Natural killer cell (primary cell): ENCODE data around the gene LARGE1. TPM values are rescaled to one million over a fixed set of nuclear protein-coding genes. Genes with fewer than 3 reads are reported as not detected.

Source experiments
- ATAC-seq, 3 donors: fragments of 150-1000 bp in 2 of 3; fragments of 200-7000 bp in 1 of 3; cut with Tn5 transposase; 1 replicate in 1 of 3; 2 replicates in 2 of 3; pipeline ENCODE4 v1.10.0; 2021; ENCODE audit warnings: mild to moderate bottlenecking in 2 of 3, moderate library complexity in 2 of 3
- DNase-seq, 2 donors: peaks; one replicate each; pipeline versions ENCODE4 v3.0.0 to v3.0.0-alpha.2; 2013 to 2021; ENCODE audit warnings: mixed read lengths in 1 of 2
- H3K27ac ChIP-seq: one replicate; pipeline ENCODE4 v1.5.1; 2013; ENCODE audit warnings: mild to moderate bottlenecking, low read length
- H3K27me3 ChIP-seq: one replicate; pipeline ENCODE4 v1.6.1; 2013; ENCODE audit warnings: low read length; ENCODE audit not compliant: control insufficient read depth, insufficient read depth
- H3K36me3 ChIP-seq: one replicate; pipeline ENCODE4 v1.6.1; 2013; ENCODE audit warnings: low read length; ENCODE audit not compliant: control insufficient read depth, insufficient read depth
- H3K4me1 ChIP-seq: one replicate; pipeline ENCODE4 v1.6.1; 2013; ENCODE audit warnings: low read length; ENCODE audit not compliant: control insufficient read depth, insufficient read depth
- H3K4me3 ChIP-seq: one replicate; pipeline ENCODE4 v1.5.1; 2013; ENCODE audit warnings: low read length
- H3K9me3 ChIP-seq: one replicate; pipeline ENCODE4 v1.6.1; 2013; ENCODE audit warnings: low read length; ENCODE audit not compliant: control insufficient read depth, insufficient read depth
- H3K27ac Mint-ChIP-seq, 2 donors: one replicate each; pipeline ENCODE4 v1.8.0; 2022; ENCODE audit warnings: mild to moderate bottlenecking in 2 of 2, mixed read lengths in 2 of 2, moderate library complexity in 1 of 2
- H3K27me3 Mint-ChIP-seq, 2 donors: one replicate each; pipeline ENCODE4 v1.8.0; 2022; ENCODE audit warnings: low read depth in 2 of 2, mixed read lengths in 2 of 2
- H3K36me3 Mint-ChIP-seq: one replicate; pipeline ENCODE4 v1.8.0; 2022; ENCODE audit warnings: mixed read lengths
- H3K4me1 Mint-ChIP-seq, 2 donors: one replicate each; pipeline ENCODE4 v1.8.0; 2022; ENCODE audit warnings: mixed read lengths in 2 of 2
- H3K4me3 Mint-ChIP-seq: one replicate; pipeline ENCODE4 v1.8.0; 2022; ENCODE audit warnings: mild to moderate bottlenecking, moderate library complexity, mixed read lengths
- H3K9me3 Mint-ChIP-seq, 2 donors: one replicate each; pipeline ENCODE4 v1.8.0; 2022; ENCODE audit warnings: mixed read lengths in 2 of 2
- WGBS: methylation state at CpG from one replicate; pipeline ENCODE4 v1.1.7; 2013; ENCODE audit warnings: missing lambda C conversion rate; ENCODE audit not compliant: insufficient coverage; 5-methylcytosine and 5-hydroxymethylcytosine counted together
- intact Hi-C: fragments of 100-400 bp; cut with micrococcal nuclease; formaldehyde crosslinking; loops from one replicate; pipeline ENCODE4 v1.14.2; 2022
- total RNA-seq, 4 donors: library from RNA; stranded (reverse); fragments of 120-200 nt in 1 of 4; gene quantifications; one replicate each; pipeline versions ENCODE4 v1.2.3 to v1.2.4, GENCODE V29; 2013 to 2022
- TF ChIP-seq, protein P1 (sequence below): fragments of 200-600 bp; IDR thresholded peaks from one replicate; pipeline ENCODE4 v1.8.0; 2022; ENCODE audit warnings: antibody characterized with exemption

LARGE1 gene
- total RNA-seq, 3 donors from 2014 or later (not counting 1 experiment from before 2014, with no cell fraction given), result 2.6 to 11.6 (median 4.1) TPM

DNA sequence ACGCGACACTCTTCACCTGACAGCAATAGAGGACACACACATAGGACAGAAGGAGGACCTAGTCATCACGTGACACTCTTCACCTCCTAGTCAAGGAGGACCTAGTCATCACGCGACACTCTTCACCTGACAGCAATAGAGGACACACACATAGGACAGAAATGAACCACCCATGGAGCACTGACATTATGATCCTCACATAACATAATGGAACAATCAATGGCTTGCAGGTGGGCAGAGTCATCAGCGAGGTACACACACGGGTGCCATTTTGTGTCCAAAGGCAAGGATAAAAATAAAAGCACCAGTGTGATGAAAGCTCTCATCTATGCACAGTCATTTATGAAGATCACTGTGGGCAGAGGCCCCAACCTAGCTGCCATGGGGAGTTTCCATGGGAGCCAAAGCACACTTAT is 354.7 kb downstream of the LARGE1 start:
- no peaks in the 10 kb centered on the region for H3K36me3 Mint-ChIP-seq
- WGBS, result 90% methylated on average over 7 of the region's 7 CpGs
- no peak overlapping the region for H3K27ac ChIP-seq
- no peaks in the 10 kb centered on the region for H3K9me3 Mint-ChIP-seq
- no peak overlapping the region for H3K4me3 Mint-ChIP-seq
- no peaks in the 10 kb centered on the region for H3K27me3 ChIP-seq
- intact Hi-C loops, result no loop called here
- H3K4me3 ChIP-seq, result no peak overlapping the region
- H3K4me1 ChIP-seq, result peaks cover 40% of the 10 kb centered on the region
- peaks cover 4 to 12% of the 10 kb centered on the region in 2 donors for H3K4me1 Mint-ChIP-seq
- DNase-seq, result no peak
- no peaks in the 10 kb centered on the region for H3K27me3 Mint-ChIP-seq
- TF ChIP-seq, protein P1, sequence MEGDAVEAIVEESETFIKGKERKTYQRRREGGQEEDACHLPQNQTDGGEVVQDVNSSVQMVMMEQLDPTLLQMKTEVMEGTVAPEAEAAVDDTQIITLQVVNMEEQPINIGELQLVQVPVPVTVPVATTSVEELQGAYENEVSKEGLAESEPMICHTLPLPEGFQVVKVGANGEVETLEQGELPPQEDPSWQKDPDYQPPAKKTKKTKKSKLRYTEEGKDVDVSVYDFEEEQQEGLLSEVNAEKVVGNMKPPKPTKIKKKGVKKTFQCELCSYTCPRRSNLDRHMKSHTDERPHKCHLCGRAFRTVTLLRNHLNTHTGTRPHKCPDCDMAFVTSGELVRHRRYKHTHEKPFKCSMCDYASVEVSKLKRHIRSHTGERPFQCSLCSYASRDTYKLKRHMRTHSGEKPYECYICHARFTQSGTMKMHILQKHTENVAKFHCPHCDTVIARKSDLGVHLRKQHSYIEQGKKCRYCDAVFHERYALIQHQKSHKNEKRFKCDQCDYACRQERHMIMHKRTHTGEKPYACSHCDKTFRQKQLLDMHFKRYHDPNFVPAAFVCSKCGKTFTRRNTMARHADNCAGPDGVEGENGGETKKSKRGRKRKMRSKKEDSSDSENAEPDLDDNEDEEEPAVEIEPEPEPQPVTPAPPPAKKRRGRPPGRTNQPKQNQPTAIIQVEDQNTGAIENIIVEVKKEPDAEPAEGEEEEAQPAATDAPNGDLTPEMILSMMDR, result no peak
- ATAC-seq, result no peak
- H3K27ac Mint-ChIP-seq, result no peak overlapping the region
- H3K36me3 ChIP-seq, result no peaks in the 10 kb centered on the region
- no peaks in the 10 kb centered on the region for H3K9me3 ChIP-seq

DNA sequence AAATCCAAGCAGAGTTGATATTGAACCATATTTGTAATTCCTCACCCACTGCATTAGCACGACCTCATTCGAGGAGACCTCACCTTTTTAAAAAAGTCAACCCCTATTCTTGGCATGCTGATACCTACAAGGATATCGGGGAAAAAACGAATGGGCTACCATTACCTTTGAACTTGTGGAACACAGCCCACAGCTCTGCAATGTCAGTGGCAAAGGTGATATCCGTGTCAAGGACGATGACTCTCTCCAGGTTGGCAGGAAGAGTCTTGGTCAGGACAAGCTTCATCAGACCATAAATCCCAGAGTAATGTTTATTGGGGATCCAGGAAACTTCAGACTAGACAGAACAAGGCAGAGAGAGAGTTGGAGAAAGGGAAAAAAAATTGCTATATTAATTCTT is 355.6 kb downstream of the LARGE1 start:
- Histone ChIP-seq H3K4me3 (no peak overlapping the region), H3K27me3 (no peaks in the 10 kb centered on the region), H3K27ac (no peak overlapping the region), H3K36me3 (no peaks in the 10 kb centered on the region), H3K4me1 (peaks cover 31% of the 10 kb centered on the region), H3K9me3 (no peaks in the 10 kb centered on the region)
- TF ChIP-seq, protein P1, result no peak
- Mint-ChIP-seq H3K4me1 (peaks cover 4 to 12% of the 10 kb centered on the region in 2 donors), H3K27me3 (no peaks in the 10 kb centered on the region), H3K4me3 (no peak overlapping the region), H3K27ac (no peak overlapping the region), H3K36me3 (no peaks in the 10 kb centered on the region), H3K9me3 (no peaks in the 10 kb centered on the region)
- 97% methylated on average over 6 of the region's 6 CpGs for whole genome bisulfite sequencing
- ATAC-seq (no peak), DNase-seq (no peak)
- intact Hi-C loops, result no loop called here

DNA sequence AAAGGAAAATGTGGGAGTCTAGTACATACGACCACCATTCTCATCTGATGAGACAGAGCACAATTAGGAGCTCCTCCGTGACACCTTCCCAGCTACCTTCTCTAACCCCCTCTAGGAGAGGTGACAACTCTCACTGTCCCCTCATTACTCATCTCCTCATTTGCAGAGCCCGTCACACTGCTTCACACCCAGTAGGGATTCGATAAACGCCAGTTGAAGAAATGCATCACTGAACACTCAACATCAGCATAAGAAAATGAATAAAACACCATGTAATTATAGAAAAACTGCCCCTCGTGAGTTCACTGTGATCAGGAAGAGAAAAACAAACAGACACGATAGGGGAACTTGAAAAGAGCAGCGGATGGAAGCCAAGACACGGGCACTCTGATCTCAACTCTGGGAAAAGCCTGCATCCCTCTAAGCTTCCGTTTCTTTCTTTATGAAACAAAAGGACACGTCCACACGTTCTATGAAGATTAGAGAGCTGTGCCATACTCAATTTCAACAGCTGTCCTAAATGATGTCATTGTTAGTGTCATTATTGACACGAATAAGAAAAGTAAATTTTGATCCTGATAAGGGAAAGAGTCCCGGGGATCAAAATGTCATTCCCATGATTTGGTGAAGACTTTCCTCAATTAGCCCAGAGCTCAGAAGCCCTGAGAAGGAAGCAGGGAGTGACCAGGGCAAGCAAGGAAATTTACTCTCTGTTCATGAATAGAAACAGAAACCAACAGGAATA is 356.9 kb downstream of the LARGE1 start:
- peaks cover 20% of the 10 kb centered on the region for H3K4me1 ChIP-seq
- peaks cover 4 to 7% of the 10 kb centered on the region in 2 donors for H3K4me1 Mint-ChIP-seq
- no peak overlapping the region for H3K4me3 Mint-ChIP-seq
- 65% methylated on average over 14 of the region's 14 CpGs for WGBS
- no peaks in the 10 kb centered on the region for H3K27me3 Mint-ChIP-seq
- DNase-seq, result no peak
- intact Hi-C loops, result no loop called here
- no peaks in the 10 kb centered on the region for H3K36me3 Mint-ChIP-seq
- H3K27ac ChIP-seq, result no peak overlapping the region
- no peak overlapping the region for H3K27ac Mint-ChIP-seq
- no peaks in the 10 kb centered on the region for H3K9me3 ChIP-seq
- TF ChIP-seq, protein P1, result no peak
- no peak for ATAC-seq
- no peaks in the 10 kb centered on the region for H3K27me3 ChIP-seq
- H3K4me3 ChIP-seq, result no peak overlapping the region
- H3K36me3 ChIP-seq, result no peaks in the 10 kb centered on the region
- no peaks in the 10 kb centered on the region for H3K9me3 Mint-ChIP-seq

DNA sequence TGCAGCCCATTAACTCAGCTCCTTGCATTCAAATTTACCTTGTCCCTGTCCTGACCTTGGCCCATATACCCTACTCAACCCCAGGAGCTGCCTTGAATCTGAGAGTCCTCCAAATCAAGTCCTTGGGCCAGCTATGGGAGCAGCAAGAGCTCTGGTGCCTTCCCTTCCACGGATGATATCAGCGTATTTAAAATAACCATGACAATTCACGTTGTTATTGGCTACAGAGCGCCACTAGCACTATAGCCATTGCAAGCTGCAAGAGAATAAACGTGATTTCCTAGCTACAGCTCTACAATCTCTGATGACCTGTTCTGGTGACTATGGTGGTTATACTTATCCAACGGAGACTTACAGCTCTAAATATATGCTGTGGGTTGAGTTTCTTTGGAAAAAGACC is 357.8 kb downstream of the LARGE1 start:
- no peak for ATAC-seq
- DNase-seq, result no peak
- Histone ChIP-seq H3K4me3 (no peak overlapping the region), H3K36me3 (no peaks in the 10 kb centered on the region), H3K27me3 (no peaks in the 10 kb centered on the region), H3K9me3 (no peaks in the 10 kb centered on the region), H3K27ac (no peak overlapping the region), H3K4me1 (peaks cover 11% of the 10 kb centered on the region)
- H3K27me3 Mint-ChIP-seq, result no peaks in the 10 kb centered on the region
- TF ChIP-seq, protein P1, result no peak
- H3K9me3 Mint-ChIP-seq, result no peaks in the 10 kb centered on the region
- intact Hi-C loops, result no loop called here
- H3K36me3 Mint-ChIP-seq, result no peaks in the 10 kb centered on the region
- no peak overlapping the region for H3K27ac Mint-ChIP-seq
- H3K4me1 Mint-ChIP-seq, result peaks cover 0 to under 1% of the 10 kb centered on the region in 2 donors
- H3K4me3 Mint-ChIP-seq, result no peak overlapping the region
- 89% methylated on average over 6 of the region's 6 CpGs for WGBS
